Trophoblast cell (in vitro differentiated cells and primary cell): ENCODE results near the gene KLF6.

Experiments used
- DNase-seq, 2 donors: peaks; one replicate each; pipeline ENCODE4 v3.0.0-alpha.2; 2016
- H2AFZ ChIP-seq: 2 replicates; pipeline ENCODE4 v1.6.1; 2013; ENCODE audit warnings: low read length, moderate library complexity, mild to moderate bottlenecking; ENCODE audit not compliant: insufficient read depth, poor library complexity
- H2AK5ac ChIP-seq: 2 replicates; pipeline ENCODE4 v1.6.1; 2013; ENCODE audit warnings: mild to moderate bottlenecking, low read length
- H2BK120ac ChIP-seq: 2 replicates; pipeline ENCODE4 v1.6.1; 2013; ENCODE audit warnings: low read length, mild to moderate bottlenecking, moderate library complexity; ENCODE audit not compliant: insufficient read depth, poor library complexity
- H2BK12ac ChIP-seq: 2 replicates; pipeline ENCODE4 v1.6.1; 2013; ENCODE audit warnings: mild to moderate bottlenecking, low read length, moderate library complexity
- H2BK5ac ChIP-seq: 2 replicates; pipeline ENCODE4 v1.6.1; 2013; ENCODE audit warnings: low read length, low read depth, moderate library complexity, mild to moderate bottlenecking; ENCODE audit not compliant: poor library complexity
- H3K14ac ChIP-seq: 2 replicates; pipeline ENCODE4 v1.6.1; 2013; ENCODE audit warnings: mild to moderate bottlenecking, low read length
- H3K18ac ChIP-seq: 2 replicates; pipeline ENCODE4 v1.6.1; 2013; ENCODE audit warnings: mild to moderate bottlenecking, low read length
- H3K23ac ChIP-seq: 2 replicates; pipeline ENCODE4 v1.6.1; 2013; ENCODE audit warnings: low read length
- H3K27ac ChIP-seq: 2 replicates; pipeline ENCODE4 v1.5.1; 2013; ENCODE audit warnings: low read depth, mild to moderate bottlenecking, inconsistent platforms, low read length, moderate library complexity
- H3K27me3 ChIP-seq: 2 replicates; pipeline ENCODE4 v1.6.1; 2013; ENCODE audit warnings: inconsistent platforms, mild to moderate bottlenecking, low read length, moderate library complexity; ENCODE audit not compliant: insufficient read depth
- H3K36me3 ChIP-seq, 2 experiments: 1 replicate in 1 of 2; 2 replicates in 1 of 2; pipeline ENCODE4 v1.6.1; 2013; ENCODE audit warnings: low read length in 2 of 2, mild to moderate bottlenecking in 2 of 2, moderate library complexity in 1 of 2; ENCODE audit not compliant: insufficient read depth in 2 of 2, control insufficient read depth in 1 of 2
- H3K4ac ChIP-seq: 2 replicates; pipeline ENCODE4 v1.6.1; 2013; ENCODE audit warnings: low read depth, mild to moderate bottlenecking, low read length, moderate library complexity
- H3K4me1 ChIP-seq, 2 experiments: 1 replicate in 1 of 2; 2 replicates in 1 of 2; pipeline ENCODE4 v1.6.1; 2013; ENCODE audit warnings: low read length in 2 of 2, mild to moderate bottlenecking in 2 of 2, moderate library complexity in 1 of 2; ENCODE audit not compliant: insufficient read depth in 2 of 2, control insufficient read depth in 1 of 2
- H3K4me2 ChIP-seq: 2 replicates; pipeline ENCODE4 v1.6.1; 2013; ENCODE audit warnings: inconsistent platforms, mild to moderate bottlenecking, low read length, moderate library complexity
- H3K4me3 ChIP-seq: 2 replicates; pipeline ENCODE4 v1.5.1; 2013; ENCODE audit warnings: mild to moderate bottlenecking, low read depth, low read length, inconsistent platforms
- H3K79me1 ChIP-seq: one replicate; pipeline ENCODE4 v1.6.1; 2013; ENCODE audit warnings: low read length
- H3K79me2 ChIP-seq: 2 replicates; pipeline ENCODE4 v1.6.1; 2013; ENCODE audit warnings: low read length, mild to moderate bottlenecking; ENCODE audit not compliant: control insufficient read depth, insufficient read depth, poor library complexity
- H3K9ac ChIP-seq: 2 replicates; pipeline ENCODE4 v1.6.1; 2013; ENCODE audit warnings: mild to moderate bottlenecking, low read length
- H3K9me3 ChIP-seq: 2 replicates; pipeline ENCODE4 v1.6.1; 2013; ENCODE audit warnings: low read depth, mild to moderate bottlenecking, control low read depth, inconsistent platforms, low read length; ENCODE audit not compliant: insufficient read depth
- H4K12ac ChIP-seq: 2 replicates; pipeline ENCODE4 v1.6.1; 2013; ENCODE audit warnings: low read depth, mild to moderate bottlenecking, low read length, moderate library complexity
- H4K8ac ChIP-seq: 2 replicates; pipeline ENCODE4 v1.6.1; 2013; ENCODE audit warnings: low read depth, mild to moderate bottlenecking, low read length, moderate library complexity
- H4K91ac ChIP-seq: one replicate; pipeline ENCODE4 v1.6.1; 2013; ENCODE audit warnings: low read depth, mild to moderate bottlenecking, low read length, moderate library complexity
- WGBS: extraction: QIAGEN DNeasy Blood & Tissue Kit; methylation state at CpG from one replicate; pipeline ENCODE4 v1.1.7; 2013; ENCODE audit warnings: missing lambda C conversion rate; ENCODE audit not compliant: insufficient read length, insufficient coverage; ENCODE audit errors: extremely low coverage; 5-methylcytosine and 5-hydroxymethylcytosine counted together

Gene KLF6

DNA sequence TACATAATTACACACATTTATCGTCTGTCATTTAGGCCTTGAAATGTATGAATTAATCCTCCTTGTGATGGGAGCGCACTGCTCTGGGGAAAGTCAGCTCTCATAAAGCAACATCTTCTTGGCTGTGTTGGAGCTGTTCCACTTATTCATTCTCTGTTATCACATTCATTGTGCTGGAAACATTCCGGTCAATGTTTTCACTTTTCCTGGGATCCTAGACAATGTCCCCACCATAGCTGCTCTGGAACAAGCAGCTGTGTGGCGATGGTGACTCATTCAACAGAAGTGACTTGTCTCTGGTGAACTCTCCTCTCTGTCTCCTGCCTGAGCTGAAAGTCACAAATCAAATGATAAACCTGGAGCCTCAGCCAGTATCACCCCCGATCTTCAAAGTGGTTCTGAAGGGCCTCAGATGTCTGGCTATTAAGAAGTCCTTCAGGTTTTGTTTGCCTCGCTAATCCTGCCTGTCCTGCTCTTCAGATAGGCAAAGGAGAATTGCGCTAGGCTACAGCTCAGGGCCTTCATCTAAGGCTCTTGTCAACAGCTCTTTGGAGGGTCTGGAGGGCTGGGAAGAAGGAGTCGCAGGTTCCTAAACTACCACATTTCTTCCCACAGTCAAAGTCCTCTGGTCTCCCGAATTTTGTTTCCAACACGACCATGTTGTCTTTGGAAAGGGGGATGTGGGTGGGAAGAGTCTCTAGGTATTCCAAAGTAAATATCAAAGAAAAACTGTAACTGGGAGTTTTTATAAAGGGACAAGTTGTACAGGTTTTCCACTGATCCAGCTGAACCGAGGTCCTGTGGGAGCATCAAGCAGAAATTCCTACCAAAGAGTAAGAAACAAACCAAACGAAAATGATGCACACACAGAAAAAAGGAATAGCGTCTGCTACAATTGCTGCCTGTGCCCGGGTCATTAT, 29.3 kb downstream of the KLF6 start:
- H3K27me3 ChIP-seq: no peaks in the 10 kb centered on the region
- H3K4ac ChIP-seq: peak overlapping the region; percentile 1
- H2AK5ac ChIP-seq: peak overlapping the region; percentile 81
- H2BK120ac ChIP-seq: peak overlapping the region; percentile 44
- H2AFZ ChIP-seq: no peak overlapping the region
- no peak overlapping the region for H3K4me3 ChIP-seq
- H3K4me1 ChIP-seq: peaks cover 21 to 28% of the 10 kb centered on the region in 2 experiments
- H3K36me3 ChIP-seq: no peaks in the 10 kb centered on the region
- H3K9me3 ChIP-seq: no peaks in the 10 kb centered on the region
- WGBS: no CpG with 5 or more reads among the region's 14 CpGs
- H4K91ac ChIP-seq: peak overlapping the region; percentile 50
- peak overlapping the region; percentile 9 for H3K14ac ChIP-seq
- H3K9ac ChIP-seq: no peak overlapping the region
- H3K18ac ChIP-seq: peak overlapping the region; percentile 64
- H4K8ac ChIP-seq: no peak overlapping the region
- H4K12ac ChIP-seq: no peak overlapping the region
- peak in 1 of 2 donors; percentile 51 for DNase-seq
- H3K27ac ChIP-seq: peak overlapping the region; percentile 75
- no peaks in the 10 kb centered on the region for H3K79me2 ChIP-seq
- H2BK5ac ChIP-seq: peak overlapping the region; percentile 60
- peak overlapping the region; percentile 37 for H2BK12ac ChIP-seq
- H3K23ac ChIP-seq: no peak overlapping the region
- H3K79me1 ChIP-seq: peaks cover 25% of the 10 kb centered on the region
- H3K4me2 ChIP-seq: no peak overlapping the region

DNA sequence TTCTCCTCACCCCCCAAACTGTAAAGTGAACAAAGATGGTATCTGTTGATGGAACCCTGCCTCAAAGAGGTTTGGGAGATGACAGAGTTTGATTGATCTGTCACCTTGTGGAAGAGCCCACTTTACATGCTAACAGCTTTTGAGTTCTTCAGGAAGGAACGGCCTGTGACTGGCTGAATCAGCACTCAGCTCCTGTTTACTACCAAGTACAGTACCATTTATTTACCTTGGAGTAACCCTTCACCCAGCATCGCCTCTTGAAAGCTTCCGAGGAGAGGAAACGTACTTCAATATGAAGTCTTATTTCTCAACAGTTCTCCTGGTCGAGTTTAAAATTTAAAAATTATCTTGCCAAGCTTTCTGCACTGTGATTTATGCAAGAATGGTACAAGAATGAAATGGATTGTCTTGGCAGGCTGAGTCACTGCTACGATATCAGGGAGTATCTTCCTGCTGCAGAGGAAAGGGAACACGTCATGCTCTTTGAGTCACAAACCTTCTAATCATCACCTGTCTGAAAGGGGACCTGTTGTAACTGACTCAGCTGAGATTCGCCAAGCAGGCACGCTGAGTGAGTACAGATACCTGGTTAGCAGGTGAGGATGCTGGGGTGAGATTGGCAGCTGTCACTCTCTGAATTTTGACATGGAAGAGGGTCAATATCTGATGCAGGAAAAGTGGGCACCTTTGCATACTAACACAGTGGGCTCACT, 30.1 kb downstream of the KLF6 start:
- H3K27me3 ChIP-seq: no peaks in the 10 kb centered on the region
- H2AFZ ChIP-seq: no peak overlapping the region
- H3K79me1 ChIP-seq: peaks cover 20% of the 10 kb centered on the region
- H4K91ac ChIP-seq: peak overlapping the region; percentile 42
- no CpG with 5 or more reads among the region's 9 CpGs for WGBS
- no peak overlapping the region for H3K18ac ChIP-seq
- no peaks in the 10 kb centered on the region for H3K36me3 ChIP-seq
- peak overlapping the region; percentile 75 for H3K27ac ChIP-seq
- H2BK120ac ChIP-seq: peak overlapping the region; percentile 29
- no peak overlapping the region for H4K12ac ChIP-seq
- peak overlapping the region; percentile 51 for H2AK5ac ChIP-seq
- H3K14ac ChIP-seq: no peak overlapping the region
- no peak overlapping the region for H3K4me2 ChIP-seq
- peaks cover 21 to 28% of the 10 kb centered on the region in 2 experiments for H3K4me1 ChIP-seq
- peak; percentile 84 to 92 for DNase-seq
- no peaks in the 10 kb centered on the region for H3K9me3 ChIP-seq
- H3K4me3 ChIP-seq: no peak overlapping the region
- H3K4ac ChIP-seq: no peak overlapping the region
- peak overlapping the region; percentile 12 for H2BK5ac ChIP-seq
- no peak overlapping the region for H3K23ac ChIP-seq
- no peaks in the 10 kb centered on the region for H3K79me2 ChIP-seq
- no peak overlapping the region for H3K9ac ChIP-seq
- no peak overlapping the region for H4K8ac ChIP-seq
- H2BK12ac ChIP-seq: peak overlapping the region; percentile 90

DNA sequence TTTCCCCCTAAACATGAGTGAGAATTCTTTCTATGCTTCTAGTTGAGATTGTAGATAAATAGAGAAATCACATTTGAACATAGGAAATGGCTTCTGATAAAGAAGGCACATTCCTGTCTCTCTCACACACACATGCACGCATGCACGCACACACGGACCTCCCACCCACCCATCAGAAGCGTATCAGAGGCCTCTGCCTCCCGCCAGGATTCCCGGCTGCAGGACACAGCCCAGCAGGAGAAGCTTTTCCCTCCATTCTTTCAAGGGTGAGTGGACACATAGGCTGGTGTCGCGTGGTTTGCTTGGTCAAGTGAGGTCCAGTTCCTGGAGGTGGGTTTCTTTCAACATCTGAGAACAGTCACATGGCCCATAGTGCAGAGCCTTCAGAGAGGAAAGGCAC, 34.2 kb downstream of the KLF6 start:
- Histone ChIP-seq H3K79me1 (peaks cover 5% of the 10 kb centered on the region), H2BK5ac (no peak overlapping the region), H3K4ac (no peak overlapping the region), H3K4me3 (no peak overlapping the region), H3K36me3 (no peaks in the 10 kb centered on the region), H3K27me3 (no peaks in the 10 kb centered on the region), H4K91ac (no peak overlapping the region), H3K79me2 (no peaks in the 10 kb centered on the region), H3K4me1 (peaks cover 10 to 15% of the 10 kb centered on the region in 2 experiments), H3K4me2 (no peak overlapping the region), H3K14ac (no peak overlapping the region), H4K12ac (no peak overlapping the region), H3K18ac (no peak overlapping the region), H2BK120ac (no peak overlapping the region), H2AK5ac (peak overlapping the region; percentile 83), H3K23ac (no peak overlapping the region), H2AFZ (no peak overlapping the region), H3K27ac (no peak overlapping the region), H3K9ac (no peak overlapping the region), H2BK12ac (peak overlapping the region; percentile 12), H3K9me3 (no peaks in the 10 kb centered on the region), H4K8ac (no peak overlapping the region)
- DNase-seq: no peak
- no CpG with 5 or more reads among the region's 8 CpGs for WGBS

DNA sequence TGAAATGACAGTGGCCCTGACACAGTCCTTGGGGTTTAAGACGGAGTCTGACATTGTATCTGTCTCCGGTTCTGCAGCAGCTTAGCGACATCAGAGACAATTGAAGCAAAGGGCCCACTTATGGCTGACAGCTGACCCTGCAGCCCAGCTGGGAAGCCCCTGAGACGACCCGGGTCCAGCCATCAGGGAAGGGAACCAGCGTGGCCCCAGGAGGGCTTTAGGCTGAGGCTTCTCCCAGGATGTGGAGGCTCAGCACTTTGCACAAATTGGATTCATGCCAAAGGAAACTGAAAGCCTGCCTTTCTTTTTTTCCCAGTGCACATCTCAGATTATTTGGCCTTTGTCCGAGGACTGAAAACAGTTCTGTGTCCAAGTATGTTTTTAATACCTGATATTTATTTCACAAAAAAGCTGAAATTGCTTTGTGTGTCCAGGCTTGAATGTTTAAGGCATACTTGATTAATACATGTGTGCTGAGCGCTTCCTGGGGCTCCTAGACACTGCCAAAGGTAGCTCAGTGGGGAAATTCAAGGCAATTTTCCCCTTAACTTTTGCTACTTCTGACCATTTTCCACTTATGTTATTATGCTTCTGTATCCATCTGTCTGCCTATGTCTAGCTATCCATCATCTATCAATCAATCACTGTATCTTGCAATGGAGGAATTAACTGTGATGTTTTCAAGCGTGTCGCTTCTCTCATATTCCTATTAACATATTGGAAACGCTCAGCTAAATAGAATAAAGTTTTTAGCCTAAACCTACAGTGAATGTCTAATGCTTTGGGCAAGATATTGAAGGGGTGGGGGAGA, 34.8 kb downstream of the KLF6 start:
- Histone ChIP-seq H2BK120ac (peak overlapping the region; percentile 34), H3K79me1 (peaks cover 4% of the 10 kb centered on the region), H3K9ac (no peak overlapping the region), H3K9me3 (no peaks in the 10 kb centered on the region), H3K4me2 (no peak overlapping the region), H2AK5ac (no peak overlapping the region), H4K12ac (no peak overlapping the region), H3K27me3 (no peaks in the 10 kb centered on the region), H2BK12ac (no peak overlapping the region), H3K4me1 (peaks cover 3 to 9% of the 10 kb centered on the region in 2 experiments), H4K8ac (no peak overlapping the region), H2AFZ (no peak overlapping the region), H3K27ac (no peak overlapping the region), H3K4me3 (no peak overlapping the region), H3K18ac (no peak overlapping the region), H4K91ac (no peak overlapping the region), H3K79me2 (no peaks in the 10 kb centered on the region), H3K14ac (no peak overlapping the region), H3K36me3 (no peaks in the 10 kb centered on the region), H3K23ac (no peak overlapping the region), H3K4ac (no peak overlapping the region), H2BK5ac (no peak overlapping the region)
- no peak for DNase-seq
- no CpG with 5 or more reads among the region's 11 CpGs for whole genome bisulfite sequencing
